Activated T-cell treated with anti-CD3 and anti-CD28 coated beads, Interleukin-2, amount 50 U/mL, for 72 hours (primary cell): Measurements from ENCODE around the gene COL19A1. TPM values are rescaled to one million over a fixed set of nuclear protein-coding genes. Genes with fewer than 3 reads are reported as not detected.
"Not testable (repeated sequence)": the region's sequence is repeated elsewhere in the genome, so short reads cannot be mapped to it uniquely, and the experiment has no call there.

Experiments used
- ATAC-seq, 2 donors: fragments of 150-1000 bp; cut with Tn5 transposase; replicated peaks in 1 of 2; 2 replicates each; pipeline ENCODE4 v1.10.0; 2021; ENCODE audit warnings: moderate library complexity in 2 of 2, mild to moderate bottlenecking in 1 of 2
- DNase-seq, 2 donors: peaks; one replicate each; pipeline ENCODE4 v3.0.0; 2021 to 2022; ENCODE audit warnings: mixed read lengths in 1 of 2
- H3K27ac Mint-ChIP-seq: one replicate; pipeline ENCODE4 v1.8.0; 2022; ENCODE audit warnings: mild to moderate bottlenecking, moderate library complexity, mixed read lengths
- H3K27me3 Mint-ChIP-seq: one replicate; pipeline ENCODE4 v1.8.0; 2022; ENCODE audit warnings: low read depth, mixed read lengths
- H3K36me3 Mint-ChIP-seq, 2 donors: one replicate each; pipeline ENCODE4 v1.8.0; 2022; ENCODE audit warnings: mixed read lengths in 2 of 2, mild to moderate bottlenecking in 1 of 2; ENCODE audit not compliant: insufficient read depth in 2 of 2
- H3K4me1 Mint-ChIP-seq: one replicate; pipeline ENCODE4 v1.8.0; 2022; ENCODE audit warnings: low read depth, mixed read lengths
- H3K4me3 Mint-ChIP-seq, 2 donors: one replicate each; pipeline ENCODE4 v1.8.0; 2022; ENCODE audit warnings: mild to moderate bottlenecking in 2 of 2, mixed read lengths in 2 of 2, moderate library complexity in 2 of 2
- H3K9me3 Mint-ChIP-seq, 2 donors: one replicate each; pipeline ENCODE4 v1.8.0; 2022; ENCODE audit warnings: mixed read lengths in 2 of 2
- total RNA-seq, 2 donors: library from RNA; stranded (reverse); gene quantifications; one replicate each; pipeline ENCODE4 v1.2.3, GENCODE V29; 2022

The COL19A1 gene
- total RNA-seq, 2 donors from 2014 or later: 0.19 to 0.26 TPM

- Mint-ChIP-seq H3K36me3 (no peaks in the 10 kb centered on the region), H3K27ac (no peak overlapping the region), H3K9me3 (no peaks in the 10 kb centered on the region), H3K4me3 (no peak overlapping the region), H3K4me1 (peaks cover 25% of the 10 kb centered on the region), H3K27me3 (peaks cover 28% of the 10 kb centered on the region)
- ATAC-seq (no peak), DNase-seq (no peak)
Measured at GRCh38 chr6:69871107-69871506, 4.8 kb downstream of the COL19A1 start.

- Mint-ChIP-seq H3K27ac (no peak overlapping the region), H3K27me3 (peaks cover 20% of the 10 kb centered on the region), H3K36me3 (no peaks in the 10 kb centered on the region), H3K4me3 (no peak overlapping the region), H3K4me1 (peaks cover 9% of the 10 kb centered on the region), H3K9me3 (no peaks in the 10 kb centered on the region)
- ATAC-seq (no peak), DNase-seq (no peak)
Measured at GRCh38 chr6:69873291-69873690, 6.9 kb downstream of the COL19A1 start.

- DNase-seq: no peak
- peaks cover 2% of the 10 kb centered on the region for H3K27me3 Mint-ChIP-seq
- H3K27ac Mint-ChIP-seq: no peak overlapping the region
- H3K4me3 Mint-ChIP-seq: no peak overlapping the region
- H3K9me3 Mint-ChIP-seq: no peaks in the 10 kb centered on the region
- no peak for ATAC-seq
- no peaks in the 10 kb centered on the region for H3K36me3 Mint-ChIP-seq
- H3K4me1 Mint-ChIP-seq: peaks cover 4% of the 10 kb centered on the region
Measured at GRCh38 chr6:69875715-69876114, 9.4 kb downstream of the COL19A1 start.

- no peaks in the 10 kb centered on the region for H3K36me3 Mint-ChIP-seq
- no peaks in the 10 kb centered on the region for H3K9me3 Mint-ChIP-seq
- peaks cover 15% of the 10 kb centered on the region for H3K27me3 Mint-ChIP-seq
- H3K4me1 Mint-ChIP-seq: peaks cover 7% of the 10 kb centered on the region
- DNase-seq: no peak
- H3K27ac Mint-ChIP-seq: no peak overlapping the region
- H3K4me3 Mint-ChIP-seq: no peak overlapping the region
- ATAC-seq: no peak
Measured at GRCh38 chr6:69878795-69879194, 12.4 kb downstream of the COL19A1 start.

DNA sequence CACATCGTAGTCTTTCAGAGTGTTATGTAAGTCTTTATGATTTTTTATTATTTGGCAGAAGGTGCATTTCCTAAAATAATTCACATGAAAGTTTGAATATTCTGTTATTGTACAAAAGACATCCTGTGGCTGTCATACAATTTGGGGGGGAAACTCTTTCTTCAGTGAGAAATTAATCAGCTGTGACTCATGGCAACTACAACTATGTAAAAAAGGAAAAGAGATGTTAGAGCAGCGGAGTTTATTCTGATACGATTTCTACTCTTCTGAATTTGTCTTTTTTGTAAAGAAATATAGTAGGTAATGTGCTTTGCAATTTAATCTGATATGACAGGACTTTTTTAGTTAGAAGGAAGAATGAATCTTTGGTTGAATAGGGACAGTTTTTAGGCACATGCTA, 14.2 kb downstream of the COL19A1 start:
- H3K4me1 Mint-ChIP-seq: peaks cover 7% of the 10 kb centered on the region
- no peaks in the 10 kb centered on the region for H3K36me3 Mint-ChIP-seq

DNA sequence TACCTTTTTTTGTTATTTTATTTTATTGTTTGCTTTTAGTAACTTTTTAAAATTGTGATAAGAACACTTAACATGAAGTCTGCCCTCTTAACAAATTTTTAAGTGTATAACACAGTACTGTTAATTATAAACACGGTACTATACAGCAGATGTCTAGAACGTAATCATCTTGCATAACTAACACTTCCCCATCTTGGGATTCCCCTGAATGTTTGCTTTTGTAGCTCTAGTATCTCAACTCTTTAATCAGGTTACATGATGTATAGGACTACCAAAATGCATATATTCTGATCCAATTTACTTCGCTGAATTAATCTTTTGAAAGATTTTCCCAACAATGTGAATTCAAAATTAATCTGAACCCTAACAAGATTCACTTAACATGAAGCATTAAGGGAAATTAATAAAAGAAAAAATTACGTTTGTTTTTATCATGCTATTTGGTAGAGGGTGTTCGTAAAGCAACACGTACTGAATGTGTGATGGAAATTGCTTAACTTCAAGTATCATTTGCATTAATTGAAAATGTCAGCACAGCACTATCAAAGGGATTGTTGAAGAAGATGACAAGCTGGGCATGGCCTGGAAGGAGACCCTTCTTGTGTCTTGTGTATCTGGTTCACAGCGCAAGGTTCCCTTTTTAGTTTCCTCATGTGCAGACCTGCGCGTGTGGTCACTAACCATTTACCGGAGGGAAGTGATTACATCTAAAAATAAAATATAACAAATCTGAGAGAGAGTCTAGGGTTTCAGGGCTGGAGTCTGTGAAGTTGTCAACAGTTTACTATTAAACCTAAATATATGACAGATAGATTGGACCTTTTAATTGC, 15.2 kb downstream of the COL19A1 start:
- H3K27ac Mint-ChIP-seq: no peak overlapping the region
- no peak for ATAC-seq

More for the DNA sequence above, 14.2 kb downstream of the COL19A1 start:
- H3K27ac Mint-ChIP-seq: no peak overlapping the region
- no peak for ATAC-seq
- no peak overlapping the region for H3K4me3 Mint-ChIP-seq
- H3K27me3 Mint-ChIP-seq: peaks cover 15% of the 10 kb centered on the region
- H3K9me3 Mint-ChIP-seq: no peaks in the 10 kb centered on the region
- no peak for DNase-seq

GRCh38 chr6:69883551-69883950, 17.2 kb downstream of the COL19A1 start:
- Mint-ChIP-seq H3K36me3 (no peaks in the 10 kb centered on the region), H3K4me1 (peaks cover 7% of the 10 kb centered on the region), H3K9me3 (no peaks in the 10 kb centered on the region), H3K27me3 (peaks cover 15% of the 10 kb centered on the region), H3K4me3 (no peak overlapping the region), H3K27ac (no peak overlapping the region)
- no peak for DNase-seq
- no peak for ATAC-seq

More for the DNA sequence above, 15.2 kb downstream of the COL19A1 start:
- peaks cover 15% of the 10 kb centered on the region for H3K27me3 Mint-ChIP-seq
- no peaks in the 10 kb centered on the region for H3K36me3 Mint-ChIP-seq
- H3K9me3 Mint-ChIP-seq: no peaks in the 10 kb centered on the region
- DNase-seq: no peak
- no peak overlapping the region for H3K4me3 Mint-ChIP-seq
- H3K4me1 Mint-ChIP-seq: peaks cover 7% of the 10 kb centered on the region

GRCh38 chr6:69884231-69884630, 17.9 kb downstream of the COL19A1 start:
- no peak overlapping the region for H3K27ac Mint-ChIP-seq
- peaks cover 0 to 2% of the 10 kb centered on the region in 2 donors for H3K36me3 Mint-ChIP-seq
- peaks cover 0 to 2% of the 10 kb centered on the region in 2 donors for H3K9me3 Mint-ChIP-seq
- DNase-seq: no peak
- no peak for ATAC-seq
- no peak overlapping the region for H3K4me3 Mint-ChIP-seq
- peaks cover 7% of the 10 kb centered on the region for H3K4me1 Mint-ChIP-seq
- H3K27me3 Mint-ChIP-seq: peaks cover 15% of the 10 kb centered on the region

DNA sequence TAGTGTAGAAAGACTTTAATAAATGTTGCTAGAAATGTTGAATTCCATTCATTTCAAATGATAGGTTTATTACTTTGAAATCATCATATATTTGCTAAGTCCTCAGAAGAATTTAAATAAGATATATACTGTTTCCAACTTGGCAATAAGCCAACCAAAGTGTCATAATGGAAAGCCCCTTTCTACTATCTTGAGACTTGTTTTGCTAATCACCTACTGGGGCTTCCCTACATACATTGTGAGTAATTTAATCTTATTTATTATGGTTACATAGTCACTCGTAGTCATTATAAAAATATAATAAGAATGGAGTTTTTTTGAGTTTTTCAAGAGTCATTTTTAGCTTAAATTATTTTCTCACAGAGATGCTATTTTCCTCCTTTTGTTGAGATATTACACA, 20.7 kb downstream of the COL19A1 start:
- ATAC-seq (peak in 1 of 2 donors; percentile 52), DNase-seq (no peak)
- H3K4me1 Mint-ChIP-seq: no peaks in the 10 kb centered on the region
- peaks cover 19% of the 10 kb centered on the region for H3K27me3 Mint-ChIP-seq
- no peak overlapping the region for H3K27ac Mint-ChIP-seq
- H3K4me3 Mint-ChIP-seq: no peak overlapping the region
- peaks cover 0 to 2% of the 10 kb centered on the region in 2 donors for H3K36me3 Mint-ChIP-seq
- H3K9me3 Mint-ChIP-seq: peaks cover 0 to 4% of the 10 kb centered on the region in 2 donors

GRCh38 chr6:69887714-69888345, 21.5 kb downstream of the COL19A1 start:
- ATAC-seq: no peak
- H3K4me3 Mint-ChIP-seq: no peak overlapping the region

GRCh38 chr6:69888482-69889233, 22.3 kb downstream of the COL19A1 start:
- Mint-ChIP-seq H3K27ac (no peak overlapping the region), H3K9me3 (peaks cover 0 to 4% of the 10 kb centered on the region in 2 donors), H3K4me1 (no peaks in the 10 kb centered on the region), H3K36me3 (peaks cover 0 to 2% of the 10 kb centered on the region in 2 donors), H3K27me3 (peaks cover 13% of the 10 kb centered on the region), H3K4me3 (no peak overlapping the region)
- ATAC-seq (no peak), DNase-seq (no peak)

More at GRCh38 chr6:69887714-69888345, 21.5 kb downstream of the COL19A1 start:
- DNase-seq: no peak
- no peaks in the 10 kb centered on the region for H3K4me1 Mint-ChIP-seq
- peaks cover 0 to 2% of the 10 kb centered on the region in 2 donors for H3K36me3 Mint-ChIP-seq
- peaks cover 0 to 4% of the 10 kb centered on the region in 2 donors for H3K9me3 Mint-ChIP-seq
- H3K27ac Mint-ChIP-seq: no peak overlapping the region
- H3K27me3 Mint-ChIP-seq: peaks cover 15% of the 10 kb centered on the region

GRCh38 chr6:69889234-69889974, 23.0 kb downstream of the COL19A1 start:
- not testable (repeated sequence) for H3K27ac Mint-ChIP-seq

More at GRCh38 chr6:69889234-69889974, 23.0 kb downstream of the COL19A1 start:
- peaks cover 13% of the 10 kb centered on the region for H3K27me3 Mint-ChIP-seq
- H3K4me1 Mint-ChIP-seq, DNase-seq, H3K36me3 Mint-ChIP-seq, ATAC-seq, H3K4me3 Mint-ChIP-seq, H3K9me3 Mint-ChIP-seq: not testable (repeated sequence)
